GM23338 (cell line): ENCODE measurements around the gene CATSPERZ. TPM values are rescaled to one million over a fixed set of nuclear protein-coding genes. Genes with fewer than 3 reads are reported as not detected.

Experiments used
- ATAC-seq: fragments of 200-7000 bp; cut with Tn5 transposase; 3 replicates; pipeline ENCODE4 v1.9.1; 2020
- DNase-seq: peaks from one replicate; pipeline ENCODE4 v3.0.0-alpha.2; 2015; ENCODE audit warnings: low spot score
- H2AFZ ChIP-seq: fragments of 200-600 bp; sonication (generic); 2 replicates; pipeline ENCODE4 v1.8.0; 2016; ENCODE audit warnings: antibody characterized with exemption, mild to moderate bottlenecking, moderate library complexity
- H3F3A ChIP-seq: fragments of 200-600 bp; sonication (generic); replicated peaks from 2 replicates; pipeline ENCODE4 v1.8.0; 2017; ENCODE audit warnings: antibody characterized with exemption, mixed run types, low read depth
- H3K27ac ChIP-seq: fragments of 200-600 bp; sonication (generic); 2 replicates; pipeline ENCODE4 v1.6.1; 2016; ENCODE audit warnings: low read depth
- H3K27me3 ChIP-seq: fragments of 200-600 bp; sonication (generic); 2 replicates; pipeline ENCODE4 v1.8.0; 2016; ENCODE audit warnings: mild to moderate bottlenecking, mixed run types, moderate library complexity; ENCODE audit not compliant: insufficient read depth
- H3K36me3 ChIP-seq: fragments of 200-600 bp; sonication (generic); 2 replicates; pipeline ENCODE4 v1.8.0; 2016; ENCODE audit warnings: mild to moderate bottlenecking; ENCODE audit not compliant: insufficient read depth
- H3K4me1 ChIP-seq: fragments of 200-600 bp; sonication (generic); 2 replicates; pipeline ENCODE4 v1.8.0; 2016; ENCODE audit warnings: mild to moderate bottlenecking, moderate library complexity; ENCODE audit not compliant: insufficient read depth
- H3K4me2 ChIP-seq: fragments of 200-600 bp; sonication (generic); 2 replicates; pipeline ENCODE4 v1.7.1; 2017; ENCODE audit warnings: mixed run types
- H3K4me3 ChIP-seq: fragments of 200-600 bp; sonication (generic); 2 replicates; pipeline ENCODE4 v1.6.1; 2016; ENCODE audit warnings: mixed run types
- H3K79me2 ChIP-seq: fragments of 200-600 bp; sonication (generic); replicated peaks from 2 replicates; pipeline ENCODE4 v1.8.0; 2017; ENCODE audit warnings: mild to moderate bottlenecking; ENCODE audit not compliant: insufficient read depth
- H3K9me2 ChIP-seq: fragments of 200-600 bp; sonication (generic); 2 replicates; pipeline ENCODE4 v1.8.0; 2017; ENCODE audit not compliant: insufficient read depth
- H4K20me1 ChIP-seq: fragments of 200-600 bp; sonication (generic); replicated peaks from 2 replicates; pipeline ENCODE4 v1.8.0; 2017; ENCODE audit warnings: mild to moderate bottlenecking; ENCODE audit not compliant: insufficient read depth
- H3K27ac Mint-ChIP-seq: 2 replicates; pipeline ENCODE4 v1.8.0; 2020; ENCODE audit warnings: inconsistent platforms, mild to moderate bottlenecking, moderate library complexity, mixed read lengths
- H3K27me3 Mint-ChIP-seq: 3 replicates; pipeline ENCODE4 v1.8.0; 2022; ENCODE audit warnings: low read depth, mild to moderate bottlenecking, moderate library complexity, mixed read lengths, inconsistent platforms; ENCODE audit not compliant: insufficient read depth, poor library complexity
- H3K36me3 Mint-ChIP-seq: 3 replicates; pipeline ENCODE4 v1.8.0; 2021; ENCODE audit warnings: low read depth, mild to moderate bottlenecking, inconsistent platforms, moderate library complexity, mixed read lengths
- H3K4me1 Mint-ChIP-seq: 3 replicates; pipeline ENCODE4 v1.8.0; 2020; ENCODE audit warnings: mild to moderate bottlenecking, inconsistent platforms, mixed read lengths
- H3K4me3 Mint-ChIP-seq: 3 replicates; pipeline ENCODE4 v1.8.0; 2021; ENCODE audit warnings: moderate library complexity, mild to moderate bottlenecking, inconsistent platforms, mixed read lengths
- H3K9me3 Mint-ChIP-seq: 3 replicates; pipeline ENCODE4 v1.8.0; 2020; ENCODE audit warnings: moderate library complexity, mild to moderate bottlenecking, inconsistent platforms, mixed read lengths
- CREB1 ChIP-seq: fragments of 250-450 bp; sonication (Bioruptor Pico); IDR thresholded peaks from 2 replicates; pipeline ENCODE4 v1.5.0; 2020; ENCODE audit warnings: low read depth, mild to moderate bottlenecking, moderate library complexity
- EZH2 ChIP-seq: fragments of 200-600 bp; sonication (generic); IDR thresholded peaks from one replicate; pipeline ENCODE4 v1.8.0; 2017; ENCODE audit warnings: antibody characterized with exemption, mild to moderate bottlenecking, low read depth; ENCODE audit not compliant: unreplicated experiment
- EZH2phosphoT487 ChIP-seq: fragments of 200-600 bp; sonication (generic); IDR thresholded peaks from one replicate; pipeline ENCODE4 v1.8.1; 2018; ENCODE audit warnings: antibody characterized with exemption; ENCODE audit not compliant: unreplicated experiment
- JUNB ChIP-seq: IDR thresholded peaks from one replicate; pipeline ENCODE4 v1.6.1; 2016; ENCODE audit warnings: antibody characterized with exemption; ENCODE audit not compliant: unreplicated experiment
- NANOG ChIP-seq: IDR thresholded peaks from 2 replicates; pipeline ENCODE4 v1.6.1; 2016; ENCODE audit warnings: antibody characterized with exemption, borderline replicate concordance
- POLR2AphosphoS5 ChIP-seq: IDR thresholded peaks from 2 replicates; pipeline ENCODE4 v1.6.1; 2016; ENCODE audit warnings: antibody characterized with exemption, low read depth
- REST ChIP-seq: IDR thresholded peaks from one replicate; pipeline ENCODE4 v1.6.1; 2018; ENCODE audit warnings: antibody characterized with exemption; ENCODE audit not compliant: unreplicated experiment
- STAT1 ChIP-seq: IDR thresholded peaks from one replicate; pipeline ENCODE4 v1.6.1; 2016; ENCODE audit warnings: antibody characterized with exemption; ENCODE audit not compliant: unreplicated experiment
- ZNF114 ChIP-seq: fragments of 250-450 bp; sonication (Bioruptor Pico); IDR thresholded peaks from 2 replicates; pipeline ENCODE4 v1.5.0; 2020; ENCODE audit warnings: mild to moderate bottlenecking, moderate library complexity
- ZNF331 ChIP-seq: fragments of 250-450 bp; sonication (Bioruptor Pico); IDR thresholded peaks from 2 replicates; pipeline ENCODE4 v1.5.0; 2020; ENCODE audit warnings: low read depth, mild to moderate bottlenecking, moderate library complexity
- ZNF462 ChIP-seq: fragments of 250-450 bp; sonication (Bioruptor Pico); IDR thresholded peaks from 2 replicates; pipeline ENCODE4 v1.5.0; 2020; ENCODE audit warnings: mild to moderate bottlenecking, moderate library complexity
- polyA plus RNA-seq: library from polyadenylated mRNA; unstranded; fragments of >200 nt; fragmentation: Nextera tagmentation; extraction: Ambion mirVana; gene quantifications from 2 replicates; pipeline ENCODE4 v1.2.1, GENCODE V29; 2016
- total RNA-seq: library from RNA; depleted of rRNA; stranded (reverse); fragments of >200 nt; shearing (Covaris generic); gene quantifications from 2 replicates; pipeline ENCODE4 v1.2.3, GENCODE V29; 2014
- TF ChIP-seq, protein P1 (sequence below), 2 experiments: fragments of 200-600 bp in 1 of 2; sonication (generic) in 1 of 2; conservative IDR thresholded peaks; 2 replicates each; pipeline versions ENCODE4 v1.5.1 to v1.6.1; 2016 to 2017; ENCODE audit warnings: antibody characterized with exemption in 2 of 2, low read depth in 2 of 2, mild to moderate bottlenecking in 2 of 2, moderate library complexity in 1 of 2
- TF ChIP-seq, protein P2 (sequence below): IDR thresholded peaks from 2 replicates; pipeline ENCODE4 v1.6.1; 2016; ENCODE audit warnings: antibody characterized with exemption

CATSPERZ gene
- total and polyA plus RNA-seq, 2 experiments from 2014 or later, result 0.99 TPM; not detected in 1

DNA sequence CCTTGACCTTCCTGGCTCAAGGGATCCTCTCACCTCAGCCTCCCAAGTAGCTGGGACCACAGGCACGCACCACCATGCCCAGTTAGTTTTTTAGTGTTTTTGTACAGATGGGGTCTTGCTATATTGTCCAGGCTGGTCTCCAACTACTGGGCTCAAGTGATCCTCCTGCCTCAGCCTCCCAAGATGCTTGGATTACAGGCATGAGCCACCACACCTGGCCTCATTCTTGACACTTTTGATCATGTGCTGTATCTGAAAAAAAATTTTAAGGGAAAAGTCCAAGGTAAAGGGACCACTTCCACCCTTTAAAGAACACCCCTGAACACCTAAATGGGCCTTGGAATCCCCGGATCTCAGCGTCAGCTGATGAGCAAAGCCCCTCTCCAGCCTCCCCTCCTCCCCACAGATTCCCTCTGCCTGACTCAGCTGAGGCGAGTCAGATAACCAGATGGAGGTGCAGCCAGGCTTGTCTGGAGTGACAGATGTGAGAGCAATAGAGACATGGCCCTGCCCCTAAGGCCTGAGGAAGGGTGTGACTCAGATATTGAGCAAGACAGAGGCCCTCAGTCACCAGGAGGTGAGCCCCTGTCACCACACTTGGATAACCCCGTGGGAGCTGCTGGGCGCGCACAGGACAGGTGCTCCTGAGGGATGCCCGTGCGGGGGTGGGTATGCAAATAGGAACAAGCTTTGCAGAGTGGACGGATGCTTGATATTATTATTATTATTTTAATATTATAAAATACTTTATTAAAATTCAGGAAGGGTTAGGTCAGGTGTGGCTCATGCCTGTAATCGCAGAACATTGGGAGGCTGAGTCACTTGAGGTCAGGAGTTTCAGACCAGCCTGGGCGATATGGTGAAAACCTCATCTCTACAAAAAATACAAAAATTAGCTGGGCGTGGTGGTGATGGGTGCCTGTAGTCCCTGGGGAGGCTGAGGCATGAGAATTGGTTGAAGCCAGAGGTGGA, 34.9 kb downstream of the CATSPERZ start:
- Histone ChIP-seq H2AFZ (no peak overlapping the region), H3K36me3 (no peaks in the 10 kb centered on the region), H3K4me3 (no peak overlapping the region), H3K79me2 (no peaks in the 10 kb centered on the region), H4K20me1 (no peaks in the 10 kb centered on the region), H3K4me1 (peaks cover 3% of the 10 kb centered on the region; the same call in 1 of the 2 replicates), H3K27me3 (no peaks in the 10 kb centered on the region), H3K9me2 (no peaks in the 10 kb centered on the region), H3K4me2 (no peak overlapping the region), H3K27ac (no peak overlapping the region), H3F3A (no peaks in the 10 kb centered on the region)
- H3K9me3 Mint-ChIP-seq, result no peaks in the 10 kb centered on the region
- ATAC-seq (peak; percentile 13; the same call in 1 of the 3 replicates), DNase-seq (peak; percentile 56)
- no peak overlapping the region for H3K27ac Mint-ChIP-seq
- peaks cover 13% of the 10 kb centered on the region for H3K27me3 Mint-ChIP-seq
- peaks cover 9% of the 10 kb centered on the region for H3K4me1 Mint-ChIP-seq
- no peak overlapping the region for H3K4me3 Mint-ChIP-seq
- TF ChIP-seq JUNB (no peak), ZNF114 (CRISPR knock-in tag) (no peak), STAT1 (no peak), CREB1 (no peak), EZH2 (no peak), REST (no peak), EZH2phosphoT487 (no peak), ZNF462 (CRISPR knock-in tag) (no peak), NANOG (no peak), ZNF331 (CRISPR knock-in tag) (no peak), POLR2AphosphoS5 (no peak)
- TF ChIP-seq, protein P1, sequence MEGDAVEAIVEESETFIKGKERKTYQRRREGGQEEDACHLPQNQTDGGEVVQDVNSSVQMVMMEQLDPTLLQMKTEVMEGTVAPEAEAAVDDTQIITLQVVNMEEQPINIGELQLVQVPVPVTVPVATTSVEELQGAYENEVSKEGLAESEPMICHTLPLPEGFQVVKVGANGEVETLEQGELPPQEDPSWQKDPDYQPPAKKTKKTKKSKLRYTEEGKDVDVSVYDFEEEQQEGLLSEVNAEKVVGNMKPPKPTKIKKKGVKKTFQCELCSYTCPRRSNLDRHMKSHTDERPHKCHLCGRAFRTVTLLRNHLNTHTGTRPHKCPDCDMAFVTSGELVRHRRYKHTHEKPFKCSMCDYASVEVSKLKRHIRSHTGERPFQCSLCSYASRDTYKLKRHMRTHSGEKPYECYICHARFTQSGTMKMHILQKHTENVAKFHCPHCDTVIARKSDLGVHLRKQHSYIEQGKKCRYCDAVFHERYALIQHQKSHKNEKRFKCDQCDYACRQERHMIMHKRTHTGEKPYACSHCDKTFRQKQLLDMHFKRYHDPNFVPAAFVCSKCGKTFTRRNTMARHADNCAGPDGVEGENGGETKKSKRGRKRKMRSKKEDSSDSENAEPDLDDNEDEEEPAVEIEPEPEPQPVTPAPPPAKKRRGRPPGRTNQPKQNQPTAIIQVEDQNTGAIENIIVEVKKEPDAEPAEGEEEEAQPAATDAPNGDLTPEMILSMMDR (conservative IDR thresholded peaks at IDR 0.05; ENCODE audit: low read depth in 2 of 2), result no peak
- TF ChIP-seq, protein P2, sequence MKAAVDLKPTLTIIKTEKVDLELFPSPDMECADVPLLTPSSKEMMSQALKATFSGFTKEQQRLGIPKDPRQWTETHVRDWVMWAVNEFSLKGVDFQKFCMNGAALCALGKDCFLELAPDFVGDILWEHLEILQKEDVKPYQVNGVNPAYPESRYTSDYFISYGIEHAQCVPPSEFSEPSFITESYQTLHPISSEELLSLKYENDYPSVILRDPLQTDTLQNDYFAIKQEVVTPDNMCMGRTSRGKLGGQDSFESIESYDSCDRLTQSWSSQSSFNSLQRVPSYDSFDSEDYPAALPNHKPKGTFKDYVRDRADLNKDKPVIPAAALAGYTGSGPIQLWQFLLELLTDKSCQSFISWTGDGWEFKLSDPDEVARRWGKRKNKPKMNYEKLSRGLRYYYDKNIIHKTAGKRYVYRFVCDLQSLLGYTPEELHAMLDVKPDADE, result no peak
- H3K36me3 Mint-ChIP-seq, result no peaks in the 10 kb centered on the region
